Prostate gland (tissue), 2 donors: Measurements from ENCODE around the gene PCSK6. TPM values are rescaled to one million over a fixed set of nuclear protein-coding genes. Genes with fewer than 3 reads are reported as not detected.

ENCODE experiments used
- DNase-seq: peaks from one replicate; pipeline ENCODE4 v3.0.0-alpha.2; 2019; ENCODE audit warnings: low spot score
- H3K27ac ChIP-seq, 2 donors: fragments of 200-600 bp; sonication (generic); 2 replicates each; pipeline ENCODE4 v1.5.1; 2017 to 2019
- H3K27me3 ChIP-seq: fragments of 200-600 bp; sonication (generic); replicated peaks from 2 replicates; pipeline ENCODE4 v1.5.1; 2019; ENCODE audit not compliant: insufficient read depth
- H3K36me3 ChIP-seq, 2 donors: fragments of 200-600 bp; sonication (generic); 1 replicate in 1 of 2; 2 replicates in 1 of 2; pipeline versions ENCODE4 v1.5.1 to v1.8.1; 2017 to 2019
- H3K4me1 ChIP-seq: fragments of 200-600 bp; sonication (generic); replicated peaks from 2 replicates; pipeline ENCODE4 v1.5.1; 2019
- H3K4me3 ChIP-seq, 2 donors: fragments of 200-600 bp; sonication (generic); 2 replicates each; pipeline ENCODE4 v1.5.1; 2017 to 2019
- H3K9me3 ChIP-seq: fragments of 200-600 bp; sonication (generic); 2 replicates; pipeline ENCODE4 v1.5.1; 2017
- POLR2A ChIP-seq: fragments of 450-650 bp; IDR thresholded peaks from one replicate; pipeline ENCODE4 v1.6.1; 2016; ENCODE audit warnings: antibody characterized with exemption, mild to moderate bottlenecking
- POLR2AphosphoS5 ChIP-seq: sonication (generic); formaldehyde crosslinking; IDR thresholded peaks from one replicate; pipeline ENCODE4 v1.6.1; 2017; ENCODE audit warnings: antibody characterized with exemption
- WGBS: methylation state at CpG from one replicate; pipeline ENCODE4 v1.1.5; 2018; 5-methylcytosine and 5-hydroxymethylcytosine counted together
- intact Hi-C: fragments of 100-400 bp; cut with DNase I; formaldehyde crosslinking; loops from one replicate; pipeline ENCODE4 v1.14.2; 2022
- total RNA-seq, 2 donors: library from RNA; depleted of rRNA; stranded (reverse); fragments of >200 nt; gene quantifications; one replicate each; pipeline ENCODE4 v1.1.0, GENCODE V29; 2016
- TF ChIP-seq, protein P1 (sequence below), 4 experiments: fragments of 200-600 bp in 2 of 4; fragments of 450-650 bp in 2 of 4; sonication (generic) in 2 of 4; IDR thresholded peaks; 1 replicate in 3 of 4; 2 replicates in 1 of 4; pipeline ENCODE4 v1.5.1; 2016 to 2019; ENCODE audit warnings: antibody characterized with exemption in 4 of 4, mild to moderate bottlenecking in 2 of 4, moderate library complexity in 2 of 4

PCSK6 gene
- total RNA-seq, 2 donors from 2014 or later = 4.4 to 84.1 TPM

DNA sequence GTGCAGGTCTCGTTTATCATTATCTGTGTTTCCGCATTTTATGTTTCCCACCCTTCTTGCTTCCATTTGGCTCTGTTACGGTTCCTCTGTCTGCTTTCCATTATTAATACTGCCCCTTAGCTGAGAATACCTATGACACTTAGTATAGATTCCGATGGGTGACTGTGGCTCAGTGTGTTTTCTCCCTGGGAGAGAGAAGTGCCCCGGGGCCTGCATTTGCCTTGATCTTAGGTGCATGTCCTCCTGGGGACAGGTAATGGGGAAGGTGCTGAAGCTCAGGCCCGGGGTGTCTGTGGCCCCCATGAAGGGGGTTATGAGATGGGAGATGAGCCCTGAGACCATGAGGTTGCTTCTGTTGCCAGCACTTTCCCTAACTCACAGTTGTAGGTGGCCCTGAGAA, 43.4 kb upstream of the PCSK6 start:
- Histone ChIP-seq H3K27ac (no peak overlapping the region), H3K4me1 (peaks cover under 1% of the 10 kb centered on the region), H3K9me3 (no peaks in the 10 kb centered on the region), H3K27me3 (no peaks in the 10 kb centered on the region), H3K36me3 (no peaks in the 10 kb centered on the region), H3K4me3 (no peak overlapping the region)
- TF ChIP-seq POLR2AphosphoS5 (no peak), POLR2A (no peak)
- TF ChIP-seq, protein P1, sequence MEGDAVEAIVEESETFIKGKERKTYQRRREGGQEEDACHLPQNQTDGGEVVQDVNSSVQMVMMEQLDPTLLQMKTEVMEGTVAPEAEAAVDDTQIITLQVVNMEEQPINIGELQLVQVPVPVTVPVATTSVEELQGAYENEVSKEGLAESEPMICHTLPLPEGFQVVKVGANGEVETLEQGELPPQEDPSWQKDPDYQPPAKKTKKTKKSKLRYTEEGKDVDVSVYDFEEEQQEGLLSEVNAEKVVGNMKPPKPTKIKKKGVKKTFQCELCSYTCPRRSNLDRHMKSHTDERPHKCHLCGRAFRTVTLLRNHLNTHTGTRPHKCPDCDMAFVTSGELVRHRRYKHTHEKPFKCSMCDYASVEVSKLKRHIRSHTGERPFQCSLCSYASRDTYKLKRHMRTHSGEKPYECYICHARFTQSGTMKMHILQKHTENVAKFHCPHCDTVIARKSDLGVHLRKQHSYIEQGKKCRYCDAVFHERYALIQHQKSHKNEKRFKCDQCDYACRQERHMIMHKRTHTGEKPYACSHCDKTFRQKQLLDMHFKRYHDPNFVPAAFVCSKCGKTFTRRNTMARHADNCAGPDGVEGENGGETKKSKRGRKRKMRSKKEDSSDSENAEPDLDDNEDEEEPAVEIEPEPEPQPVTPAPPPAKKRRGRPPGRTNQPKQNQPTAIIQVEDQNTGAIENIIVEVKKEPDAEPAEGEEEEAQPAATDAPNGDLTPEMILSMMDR (IDR thresholded peaks at IDR 0.05) = no peak
- DNase-seq = no peak
- 86% methylated on average over 6 of the region's 6 CpGs for WGBS
- intact Hi-C loops = no loop called here

DNA sequence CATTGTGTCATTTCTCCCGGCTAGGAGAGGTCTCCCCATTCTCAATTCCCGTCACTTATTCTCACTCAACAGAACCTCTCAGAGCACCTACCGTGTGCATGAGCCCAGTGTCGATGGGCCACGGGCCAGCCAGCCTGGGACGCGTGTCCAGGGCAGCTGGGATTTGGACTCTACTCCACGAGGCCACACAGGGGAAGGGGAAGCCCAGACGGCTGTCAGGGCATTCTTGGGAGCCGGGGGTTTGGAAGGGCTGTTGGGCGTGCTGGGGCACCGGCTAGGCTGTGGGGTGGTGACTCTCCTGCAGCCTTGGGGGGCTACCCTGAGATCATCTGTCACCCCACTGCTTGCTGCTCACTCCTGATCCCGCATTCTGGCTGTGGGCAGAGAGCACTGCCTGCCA, 41.7 kb upstream of the PCSK6 start:
- H3K27me3 ChIP-seq = no peaks in the 10 kb centered on the region
- no peak overlapping the region for H3K4me3 ChIP-seq
- no peaks in the 10 kb centered on the region for H3K9me3 ChIP-seq
- intact Hi-C loops = no loop called here
- H3K4me1 ChIP-seq = peaks cover 3% of the 10 kb centered on the region
- no peak for DNase-seq
- no peak overlapping the region for H3K27ac ChIP-seq
- no peaks in the 10 kb centered on the region for H3K36me3 ChIP-seq
- WGBS = 72% methylated on average over 13 of the region's 13 CpGs
- TF ChIP-seq POLR2A = no peak
- no peak for TF ChIP-seq POLR2AphosphoS5
- TF ChIP-seq, protein P1 (IDR thresholded peaks at IDR 0.05) = no peak

DNA sequence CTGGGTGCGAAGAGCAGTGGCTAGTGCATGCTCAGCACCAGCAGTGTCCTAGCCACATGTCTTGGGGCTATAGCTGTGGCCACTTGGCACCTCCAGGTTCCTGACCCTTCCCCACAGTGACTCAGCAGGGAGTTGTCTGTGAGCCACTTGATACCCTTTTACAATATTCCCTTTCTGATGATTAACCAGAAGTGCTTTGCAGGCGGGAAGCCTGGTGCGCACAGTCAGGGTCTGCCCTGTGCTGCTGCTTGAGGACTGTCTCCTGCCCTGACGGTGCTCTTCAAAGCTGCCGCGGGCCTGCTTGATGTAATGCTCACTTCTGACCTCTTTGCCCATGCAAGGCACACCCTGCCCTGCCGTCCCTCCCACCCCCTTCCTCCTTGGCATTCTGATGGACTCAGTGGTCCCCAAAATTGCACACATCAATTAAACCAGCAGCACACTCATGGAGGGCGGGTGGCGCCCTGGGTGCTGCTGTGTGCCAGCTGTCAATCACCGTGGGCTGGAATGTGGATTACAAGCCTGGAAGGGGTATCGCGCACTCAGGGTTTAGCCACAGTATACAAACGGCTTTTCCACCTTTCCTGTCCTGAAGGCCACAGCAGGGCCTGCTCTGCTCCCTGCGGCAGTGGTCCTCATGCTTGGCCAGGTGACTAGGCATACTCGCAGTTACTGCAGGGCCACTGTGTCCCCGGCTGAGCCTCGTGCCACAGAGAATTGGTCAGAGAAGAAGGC, 40.9 kb upstream of the PCSK6 start:
- Histone ChIP-seq H3K27me3 (no peaks in the 10 kb centered on the region), H3K4me1 (peaks cover 3% of the 10 kb centered on the region), H3K4me3 (no peak overlapping the region), H3K27ac (no peak overlapping the region), H3K9me3 (no peaks in the 10 kb centered on the region), H3K36me3 (no peaks in the 10 kb centered on the region)
- no peak for TF ChIP-seq POLR2A
- no peak for TF ChIP-seq POLR2AphosphoS5
- TF ChIP-seq, protein P1 (IDR thresholded peaks at IDR 0.05) = no peak
- WGBS = 86% methylated on average over 17 of the region's 17 CpGs
- intact Hi-C loops = no loop called here
- no peak for DNase-seq

DNA sequence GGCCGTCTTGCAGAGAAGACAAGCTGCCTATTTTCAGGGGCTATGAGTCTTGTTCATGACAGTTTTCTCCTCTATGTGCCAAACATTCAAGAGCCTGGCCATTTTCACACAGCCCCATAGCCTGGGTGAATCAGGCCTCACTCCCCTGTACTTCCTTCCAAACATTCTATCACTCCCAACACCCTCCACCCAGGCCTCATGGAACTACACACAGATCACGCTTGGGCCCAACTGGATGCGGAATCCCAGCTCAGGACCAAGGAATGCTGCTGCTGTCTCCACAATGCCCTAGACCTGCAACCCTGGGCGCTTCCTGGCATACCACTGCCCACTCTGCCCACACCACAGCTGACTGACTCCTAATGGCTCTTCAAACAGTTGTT, 39.4 kb upstream of the PCSK6 start:
- H3K9me3 ChIP-seq = no peaks in the 10 kb centered on the region
- no peaks in the 10 kb centered on the region for H3K36me3 ChIP-seq
- H3K27me3 ChIP-seq = no peaks in the 10 kb centered on the region
- DNase-seq = no peak
- no peak overlapping the region for H3K27ac ChIP-seq
- peaks cover 3% of the 10 kb centered on the region for H3K4me1 ChIP-seq
- WGBS = 72% methylated on average over 4 of the region's 4 CpGs
- intact Hi-C loops = no loop called here
- TF ChIP-seq, protein P1 (IDR thresholded peaks at IDR 0.05) = no peak
- TF ChIP-seq POLR2AphosphoS5 (no peak), POLR2A (no peak)
- no peak overlapping the region for H3K4me3 ChIP-seq
